Activated naive CD8-positive, alpha-beta T cell treated with anti-CD3 and anti-CD28 coated beads for 36 hours (primary cell): ENCODE results near the gene SDCCAG8. TPM values are rescaled to one million over a fixed set of nuclear protein-coding genes. Genes with fewer than 3 reads are reported as not detected.
"Not testable (repeated sequence)": the region's sequence is repeated elsewhere in the genome, so short reads cannot be mapped to it uniquely, and the experiment has no call there.

Experiments used
- DNase-seq: peaks from one replicate; pipeline ENCODE4 v3.0.0; 2021
- H3K27ac Mint-ChIP-seq: one replicate; pipeline ENCODE4 v1.8.0; 2022; ENCODE audit warnings: mild to moderate bottlenecking, moderate library complexity, mixed read lengths
- H3K27me3 Mint-ChIP-seq: one replicate; pipeline ENCODE4 v1.8.0; 2022; ENCODE audit warnings: mild to moderate bottlenecking, mixed read lengths
- H3K36me3 Mint-ChIP-seq: one replicate; pipeline ENCODE4 v1.8.0; 2021; ENCODE audit warnings: mild to moderate bottlenecking, mixed read lengths
- H3K4me1 Mint-ChIP-seq: one replicate; pipeline ENCODE4 v1.8.0; 2021; ENCODE audit warnings: mixed read lengths
- H3K4me3 Mint-ChIP-seq: one replicate; pipeline ENCODE4 v1.8.0; 2022; ENCODE audit warnings: mild to moderate bottlenecking, moderate library complexity, mixed read lengths
- H3K9me3 Mint-ChIP-seq: one replicate; pipeline ENCODE4 v1.8.0; 2022; ENCODE audit warnings: mixed read lengths
- total RNA-seq, 2 experiments: library from RNA; stranded (reverse); gene quantifications; one replicate each; pipeline ENCODE4 v1.2.3, GENCODE V29; 2021

The SDCCAG8 gene
- total RNA-seq, 2 experiments from 2014 or later, result 24.2 to 24.7 TPM

GRCh38 chr1:243320224-243320623 lies 64.4 kb downstream of the SDCCAG8 start:
- Mint-ChIP-seq H3K9me3 (no peaks in the 10 kb centered on the region), H3K36me3 (peaks cover 9% of the 10 kb centered on the region), H3K27ac (no peak overlapping the region), H3K4me3 (no peak overlapping the region), H3K4me1 (no peaks in the 10 kb centered on the region), H3K27me3 (no peaks in the 10 kb centered on the region)
- DNase-seq, result no peak

GRCh38 chr1:243322326-243322725 lies 66.5 kb downstream of the SDCCAG8 start:
- H3K4me3 Mint-ChIP-seq, result no peak overlapping the region
- peaks cover 5% of the 10 kb centered on the region for H3K36me3 Mint-ChIP-seq
- H3K9me3 Mint-ChIP-seq, result no peaks in the 10 kb centered on the region
- no peak overlapping the region for H3K27ac Mint-ChIP-seq
- no peaks in the 10 kb centered on the region for H3K27me3 Mint-ChIP-seq
- DNase-seq, result no peak
- H3K4me1 Mint-ChIP-seq, result no peaks in the 10 kb centered on the region

- no peaks in the 10 kb centered on the region for H3K27me3 Mint-ChIP-seq
- H3K4me3 Mint-ChIP-seq, result no peak overlapping the region
- no peak for DNase-seq
- no peaks in the 10 kb centered on the region for H3K9me3 Mint-ChIP-seq
- peaks cover 2% of the 10 kb centered on the region for H3K36me3 Mint-ChIP-seq
- no peak overlapping the region for H3K27ac Mint-ChIP-seq
- no peaks in the 10 kb centered on the region for H3K4me1 Mint-ChIP-seq
Observed at GRCh38 chr1:243323491-243323890, 67.7 kb downstream of the SDCCAG8 start.

- Mint-ChIP-seq H3K9me3 (no peaks in the 10 kb centered on the region), H3K4me3 (no peak overlapping the region), H3K27ac (no peak overlapping the region), H3K4me1 (no peaks in the 10 kb centered on the region), H3K27me3 (no peaks in the 10 kb centered on the region), H3K36me3 (peaks cover under 1% of the 10 kb centered on the region)
- no peak for DNase-seq
Observed at GRCh38 chr1:243325305-243325890, 69.6 kb downstream of the SDCCAG8 start.

GRCh38 chr1:243332440-243332839 lies 76.6 kb downstream of the SDCCAG8 start:
- Mint-ChIP-seq H3K27me3 (no peaks in the 10 kb centered on the region), H3K4me1 (peaks cover 5% of the 10 kb centered on the region), H3K9me3 (no peaks in the 10 kb centered on the region), H3K27ac (no peak overlapping the region), H3K36me3 (peaks cover 30% of the 10 kb centered on the region), H3K4me3 (no peak overlapping the region)
- DNase-seq, result no peak

- no peak overlapping the region for H3K27ac Mint-ChIP-seq
- H3K9me3 Mint-ChIP-seq, result no peaks in the 10 kb centered on the region
- DNase-seq, result no peak
- H3K27me3 Mint-ChIP-seq, result no peaks in the 10 kb centered on the region
- H3K4me1 Mint-ChIP-seq, result peaks cover 5% of the 10 kb centered on the region
- H3K36me3 Mint-ChIP-seq, result peaks cover 30% of the 10 kb centered on the region
- no peak overlapping the region for H3K4me3 Mint-ChIP-seq
Observed at GRCh38 chr1:243335292-243335691, 79.5 kb downstream of the SDCCAG8 start.

GRCh38 chr1:243336163-243336562 lies 80.3 kb downstream of the SDCCAG8 start:
- peaks cover 25% of the 10 kb centered on the region for H3K36me3 Mint-ChIP-seq
- no peak overlapping the region for H3K4me3 Mint-ChIP-seq
- H3K27ac Mint-ChIP-seq, result no peak overlapping the region
- peaks cover 5% of the 10 kb centered on the region for H3K4me1 Mint-ChIP-seq
- no peak for DNase-seq
- no peaks in the 10 kb centered on the region for H3K9me3 Mint-ChIP-seq
- H3K27me3 Mint-ChIP-seq, result no peaks in the 10 kb centered on the region

GRCh38 chr1:243338848-243339247 lies 83.0 kb downstream of the SDCCAG8 start:
- H3K36me3 Mint-ChIP-seq, result peaks cover 16% of the 10 kb centered on the region
- DNase-seq, H3K4me3 Mint-ChIP-seq, H3K4me1 Mint-ChIP-seq, H3K27ac Mint-ChIP-seq, H3K27me3 Mint-ChIP-seq, H3K9me3 Mint-ChIP-seq: not testable (repeated sequence)

GRCh38 chr1:243341074-243341473 lies 85.2 kb downstream of the SDCCAG8 start:
- no peaks in the 10 kb centered on the region for H3K27me3 Mint-ChIP-seq
- H3K9me3 Mint-ChIP-seq, result no peaks in the 10 kb centered on the region
- H3K4me3 Mint-ChIP-seq, result no peak overlapping the region
- no peak overlapping the region for H3K27ac Mint-ChIP-seq
- H3K36me3 Mint-ChIP-seq, result peaks cover 8% of the 10 kb centered on the region
- H3K4me1 Mint-ChIP-seq, result peaks cover 3% of the 10 kb centered on the region
- DNase-seq, result no peak

- DNase-seq, result no peak
Observed at GRCh38 chr1:243343970-243344937, 88.4 kb downstream of the SDCCAG8 start.

GRCh38 chr1:243345205-243345604 lies 89.4 kb downstream of the SDCCAG8 start:
- Mint-ChIP-seq H3K36me3 (peaks cover 6% of the 10 kb centered on the region), H3K9me3 (no peaks in the 10 kb centered on the region), H3K27me3 (no peaks in the 10 kb centered on the region), H3K4me1 (no peaks in the 10 kb centered on the region), H3K4me3 (no peak overlapping the region), H3K27ac (no peak overlapping the region)
- no peak for DNase-seq

More at GRCh38 chr1:243343970-243344937, 88.4 kb downstream of the SDCCAG8 start:
- H3K9me3 Mint-ChIP-seq, result no peaks in the 10 kb centered on the region
- H3K4me3 Mint-ChIP-seq, result no peak overlapping the region
- H3K4me1 Mint-ChIP-seq, result no peaks in the 10 kb centered on the region
- no peak overlapping the region for H3K27ac Mint-ChIP-seq
- H3K27me3 Mint-ChIP-seq, result no peaks in the 10 kb centered on the region
- peaks cover 6% of the 10 kb centered on the region for H3K36me3 Mint-ChIP-seq

- Mint-ChIP-seq H3K27ac (no peak overlapping the region), H3K4me1 (no peaks in the 10 kb centered on the region), H3K36me3 (peaks cover 6% of the 10 kb centered on the region), H3K4me3 (no peak overlapping the region), H3K27me3 (no peaks in the 10 kb centered on the region), H3K9me3 (no peaks in the 10 kb centered on the region)
- no peak for DNase-seq
Observed at GRCh38 chr1:243346016-243346415, 90.2 kb downstream of the SDCCAG8 start.

- peaks cover 6% of the 10 kb centered on the region for H3K36me3 Mint-ChIP-seq
- H3K4me1 Mint-ChIP-seq, result no peaks in the 10 kb centered on the region
- H3K4me3 Mint-ChIP-seq, result no peak overlapping the region
- no peaks in the 10 kb centered on the region for H3K27me3 Mint-ChIP-seq
- no peak overlapping the region for H3K27ac Mint-ChIP-seq
- no peaks in the 10 kb centered on the region for H3K9me3 Mint-ChIP-seq
- DNase-seq, result no peak
Observed at GRCh38 chr1:243346468-243346867, 90.6 kb downstream of the SDCCAG8 start.

GRCh38 chr1:243348331-243348730 lies 92.5 kb downstream of the SDCCAG8 start:
- Mint-ChIP-seq H3K36me3 (peaks cover 9% of the 10 kb centered on the region), H3K27ac (no peak overlapping the region), H3K9me3 (no peaks in the 10 kb centered on the region), H3K4me3 (no peak overlapping the region), H3K27me3 (no peaks in the 10 kb centered on the region), H3K4me1 (no peaks in the 10 kb centered on the region)
- DNase-seq, result no peak

GRCh38 chr1:243349128-243349527 lies 93.3 kb downstream of the SDCCAG8 start:
- Mint-ChIP-seq H3K27me3 (no peaks in the 10 kb centered on the region), H3K4me1 (peaks cover 3% of the 10 kb centered on the region), H3K9me3 (no peaks in the 10 kb centered on the region), H3K4me3 (no peak overlapping the region), H3K27ac (no peak overlapping the region), H3K36me3 (peaks cover 7% of the 10 kb centered on the region)
- no peak for DNase-seq
